ENCODE data around the gene FHOD3. TPM values are rescaled to one million over a fixed set of nuclear protein-coding genes. Genes with fewer than 3 reads are reported as not detected.

FHOD3 gene
- total RNA-seq, 1 experiment from 2014 or later: 22.7 TPM

- H3K4me3 ChIP-seq (ENCODE audit: low read depth in 2 of 2, low read length in 2 of 2): no peak overlapping the region
- CTCF ChIA-PET: no interaction called here
- no peaks in the 10 kb centered on the region for H3K9me3 ChIP-seq (ENCODE audit: control insufficient read depth, insufficient read depth, low read depth, low read length)
- H3K4me1 ChIP-seq (ENCODE audit: control insufficient read depth, insufficient read depth, low read length): no peaks in the 10 kb centered on the region
- POLR2A ChIA-PET: no interaction called here
- H3K36me3 ChIP-seq (ENCODE audit: control insufficient read depth, insufficient read depth, low read length): no peaks in the 10 kb centered on the region; the same call in 1 of the 2 replicates
- DNase-seq (ENCODE audit: low read depth, low spot score) (no peak), ATAC-seq (no peak)
- TF ChIP-seq SIN3A (IDR thresholded peaks at IDR 0.05; ENCODE audit: borderline replicate concordance, insufficient read depth, low read depth, low read length): no peak
- no peak for TF ChIP-seq REST (IDR thresholded peaks at IDR 0.05; ENCODE audit: insufficient read depth in 1 of 2, low read depth in 2 of 2, low read length in 1 of 2)
- TF ChIP-seq TCF7L2 (IDR thresholded peaks at IDR 0.05; ENCODE audit: low read depth, low read length): no peak
- no peak for TF ChIP-seq POLR2AphosphoS5 (IDR thresholded peaks at IDR 0.05; ENCODE audit: low read depth, low read length)
- TF ChIP-seq CTCF (IDR thresholded peaks at IDR 0.05): no peak
- no TSS peak for BruUV-seq (replicated peaks)
- in situ Hi-C loops (cut with HindIII; ENCODE audit: low pct_unique_long_range_greater_than_20kb, low sequenced_read_pairs): no loop called here
- intact Hi-C loops (cut with micrococcal nuclease; ENCODE audit: unreplicated experiment): no loop called here
- H3K27ac ChIP-seq (ENCODE audit: low read length): no peak overlapping the region
- H3K27me3 ChIP-seq (ENCODE audit: control insufficient read depth, insufficient read depth, low read length): no peaks in the 10 kb centered on the region
Measured at GRCh38 chr18:36629138-36629530, 331.6 kb downstream of the FHOD3 start.

- CTCF ChIA-PET: no interaction called here
- no TSS peak for BruUV-seq (replicated peaks)
- no peaks in the 10 kb centered on the region for H3K27me3 ChIP-seq (ENCODE audit: control insufficient read depth, insufficient read depth, low read length)
- no peaks in the 10 kb centered on the region for H3K9me3 ChIP-seq (ENCODE audit: control insufficient read depth, insufficient read depth, low read depth, low read length)
- DNase-seq (ENCODE audit: low read depth, low spot score) (no peak), ATAC-seq (no peak)
- H3K36me3 ChIP-seq (ENCODE audit: control insufficient read depth, insufficient read depth, low read length): no peaks in the 10 kb centered on the region; the same call in 1 of the 2 replicates
- POLR2A ChIA-PET: no interaction called here
- in situ Hi-C loops (cut with HindIII; ENCODE audit: low pct_unique_long_range_greater_than_20kb, low sequenced_read_pairs) (no loop called here), intact Hi-C loops (cut with micrococcal nuclease; ENCODE audit: unreplicated experiment) (no loop called here)
- H3K4me3 ChIP-seq (ENCODE audit: low read depth in 2 of 2, low read length in 2 of 2): no peak overlapping the region
- TF ChIP-seq TCF7L2 (IDR thresholded peaks at IDR 0.05; ENCODE audit: low read depth, low read length): no peak
- no peak for TF ChIP-seq POLR2AphosphoS5 (IDR thresholded peaks at IDR 0.05; ENCODE audit: low read depth, low read length)
- no peak for TF ChIP-seq CTCF (IDR thresholded peaks at IDR 0.05)
- TF ChIP-seq SIN3A (IDR thresholded peaks at IDR 0.05; ENCODE audit: borderline replicate concordance, insufficient read depth, low read depth, low read length): no peak
- no peak for TF ChIP-seq REST (IDR thresholded peaks at IDR 0.05; ENCODE audit: insufficient read depth in 1 of 2, low read depth in 2 of 2, low read length in 1 of 2)
- H3K4me1 ChIP-seq (ENCODE audit: control insufficient read depth, insufficient read depth, low read length): no peaks in the 10 kb centered on the region
- no peak overlapping the region for H3K27ac ChIP-seq (ENCODE audit: low read length)
Measured at GRCh38 chr18:36629836-36630235, 332.3 kb downstream of the FHOD3 start.

Measured in Panc1 (cell line).